Skeletal muscle satellite cell (primary cell): ENCODE measurements around the gene UBE2D4.
"Not testable (repeated sequence)": the region's sequence is repeated elsewhere in the genome, so short reads cannot be mapped to it uniquely, and the experiment has no call there.

Experiments
- H3K27me3 ChIP-seq: 2 replicates; pipeline ENCODE4 v1.7.0; 2013; ENCODE audit warnings: low read length; ENCODE audit not compliant: control insufficient read depth, insufficient read depth
- H3K36me3 ChIP-seq: 2 replicates; pipeline ENCODE4 v1.7.0; 2013; ENCODE audit warnings: mild to moderate bottlenecking, control low read depth, low read length; ENCODE audit not compliant: insufficient read depth
- H3K4me1 ChIP-seq: 2 replicates; pipeline ENCODE4 v1.7.0; 2013; ENCODE audit warnings: low read length; ENCODE audit not compliant: control insufficient read depth, insufficient read depth
- H3K4me2 ChIP-seq: 2 replicates; pipeline ENCODE4 v1.7.0; 2013; ENCODE audit warnings: mild to moderate bottlenecking, low read length
- H3K4me3 ChIP-seq: 2 replicates; pipeline ENCODE4 v1.7.0; 2013; ENCODE audit warnings: low read length
- H3K9ac ChIP-seq: 2 replicates; pipeline ENCODE4 v1.7.0; 2013; ENCODE audit warnings: mild to moderate bottlenecking, low read depth, low read length, moderate library complexity
- H3K9me3 ChIP-seq: replicated peaks from 2 replicates; pipeline ENCODE4 v1.7.0; 2013; ENCODE audit warnings: mild to moderate bottlenecking, control low read depth, low read length

The UBE2D4 gene

DNA sequence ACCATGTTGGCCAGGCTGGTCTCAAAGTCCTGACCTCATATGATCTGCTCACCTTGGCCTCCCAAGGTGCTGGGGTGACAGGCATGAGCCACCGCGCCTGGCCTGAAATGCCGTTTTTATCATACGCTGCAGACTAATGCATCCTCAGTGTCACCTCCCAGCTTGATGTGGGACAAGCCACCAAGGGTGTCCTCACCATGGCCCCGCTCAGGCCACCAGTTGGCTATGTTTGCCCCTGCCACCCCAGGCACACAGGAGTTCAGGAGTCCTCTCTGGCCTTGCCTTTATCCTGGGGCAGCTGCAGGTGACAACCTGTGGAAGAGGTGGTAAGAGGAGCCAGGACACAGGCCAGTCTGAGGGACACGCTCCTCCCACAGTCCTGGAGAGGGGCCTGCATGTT lies 68.4 kb downstream of the UBE2D4 start:
- H3K9ac ChIP-seq, H3K4me2 ChIP-seq, H3K27me3 ChIP-seq, H3K4me3 ChIP-seq, H3K36me3 ChIP-seq, H3K4me1 ChIP-seq, H3K9me3 ChIP-seq: not testable (repeated sequence)

DNA sequence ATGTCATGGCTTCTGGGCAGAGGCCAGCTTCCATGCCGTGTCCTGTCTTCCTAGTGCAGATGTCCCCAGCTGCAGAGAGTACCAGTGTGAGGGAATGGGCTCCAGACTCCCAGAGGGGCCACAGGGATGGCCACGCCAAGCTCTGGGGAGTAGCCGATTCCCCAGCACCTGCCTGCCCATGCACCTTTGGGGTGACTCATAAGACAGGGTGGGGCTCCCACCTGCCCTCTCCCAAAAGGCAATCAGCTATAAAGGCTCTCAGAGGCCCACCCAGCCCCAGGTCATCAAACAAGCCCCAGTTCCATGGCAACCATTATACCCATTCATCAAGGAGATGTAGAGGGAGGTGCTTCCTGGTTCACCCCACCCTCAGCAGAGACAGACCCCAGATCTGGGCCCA lies 71.3 kb downstream of the UBE2D4 start, which contains the start of gene SPDYE1:
TSS of gene SPDYE1 (plus strand) at position 366 of the 400 bp plus-strand sequence. CDS start 2,053 bp downstream, outside the sequence.
- H3K4me2 ChIP-seq, H3K9me3 ChIP-seq, H3K36me3 ChIP-seq, H3K4me3 ChIP-seq, H3K27me3 ChIP-seq, H3K9ac ChIP-seq, H3K4me1 ChIP-seq: not testable (repeated sequence)
